ENCODE data around the gene PHACTR1.

- no peak for TF ChIP-seq TP53 (CRISPR knock-in tag; IDR thresholded peaks at IDR 0.05)
- no peak for TF ChIP-seq CTCF (IDR thresholded peaks at IDR 0.05)
- TF ChIP-seq PHF8 (IDR thresholded peaks at IDR 0.05; ENCODE audit: borderline replicate concordance, low read depth), result no peak
- TF ChIP-seq REST (IDR thresholded peaks at IDR 0.05), result no peak
Measured at GRCh38 chr6:13189710-13190109, 473.1 kb downstream of the PHACTR1 start.

All from A549 (cell line).